WERI-Rb-1 (cell line): ENCODE results near the gene TTC19.
A peak's percentile ranks its signal among the peaks of the same experiment; 100 is the strongest.

Source experiments
- DNase-seq: peaks from one replicate; pipeline ENCODE4 v3.0.0-alpha.2; 2020
- H3K27ac ChIP-seq: fragments of 250-450 bp; sonication (Bioruptor Pico); 2 replicates; pipeline ENCODE4 v1.5.1; 2020; ENCODE audit warnings: mild to moderate bottlenecking, moderate library complexity
- H3K27me3 ChIP-seq: fragments of 250-450 bp; sonication (Bioruptor Pico); 2 replicates; pipeline ENCODE4 v1.5.1; 2021; ENCODE audit warnings: mild to moderate bottlenecking, low read depth, moderate library complexity; ENCODE audit not compliant: insufficient read depth, severe bottlenecking
- H3K36me3 ChIP-seq: fragments of 250-450 bp; sonication (Bioruptor Pico); 2 replicates; pipeline ENCODE4 v1.5.1; 2020; ENCODE audit warnings: mild to moderate bottlenecking, moderate library complexity
- H3K4me3 ChIP-seq: 2 replicates; pipeline ENCODE4 v1.5.1; 2011; ENCODE audit warnings: low read depth, mild to moderate bottlenecking, control low read depth, low read length
- H3K9me3 ChIP-seq: fragments of 250-450 bp; sonication (Bioruptor Pico); 2 replicates; pipeline ENCODE4 v1.5.1; 2021; ENCODE audit warnings: mild to moderate bottlenecking, moderate library complexity; ENCODE audit not compliant: severe bottlenecking
- TF ChIP-seq, protein P1 (sequence below): IDR thresholded peaks from 2 replicates; pipeline ENCODE4 v1.5.1; 2011; ENCODE audit warnings: low read depth, mild to moderate bottlenecking, control low read depth, inconsistent platforms, low read length

Gene TTC19

DNA sequence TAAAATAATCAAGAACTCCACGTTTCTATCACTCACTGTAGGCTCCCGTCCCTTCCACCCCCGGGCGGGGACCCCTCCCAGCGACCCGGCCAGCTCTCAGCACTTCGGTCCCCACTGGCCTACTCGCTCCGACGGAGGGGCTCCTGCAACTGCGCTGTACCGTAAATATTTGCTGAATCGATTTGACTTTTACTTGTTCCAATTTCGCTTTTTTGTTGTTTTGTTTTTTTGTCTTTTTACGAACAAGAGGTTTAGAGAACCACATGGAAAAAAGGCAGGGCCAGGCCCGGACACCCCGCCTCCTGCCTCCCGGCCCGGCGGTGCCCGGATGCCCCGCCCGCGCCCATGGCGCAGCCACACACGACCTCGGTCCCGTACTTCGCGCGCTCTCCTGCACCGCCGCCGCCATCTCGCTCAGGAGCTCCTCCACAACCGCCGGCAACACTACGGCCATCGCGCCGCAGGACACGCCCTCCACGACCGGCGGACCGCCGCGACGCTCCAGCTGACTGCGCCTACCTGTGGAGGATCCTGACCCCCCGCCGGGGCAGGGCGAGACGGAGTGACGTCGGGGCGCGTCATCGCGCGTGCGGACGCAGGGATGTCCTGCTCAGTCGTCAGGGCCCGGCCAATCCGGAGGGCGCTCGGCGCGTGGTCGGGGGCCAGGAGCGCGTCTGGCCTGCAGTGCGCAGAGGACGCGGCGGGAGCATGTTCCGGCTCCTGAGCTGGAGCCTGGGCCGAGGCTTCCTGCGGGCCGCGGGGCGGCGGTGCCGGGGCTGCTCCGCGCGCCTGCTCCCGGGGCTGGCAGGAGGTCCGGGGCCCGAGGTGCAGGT, at the start of gene TTC19, which contains the start of gene ZSWIM7:
Gene TTC19, plus strand, starts transcription at position 684 of the 833 bp plus-strand sequence. Its CDS starts 25 bp downstream, at position 709.
Gene ZSWIM7, minus strand, starts transcription at position 564 of the 833 bp plus-strand sequence. Its CDS starts 110 bp downstream, at position 454.
- TF ChIP-seq, protein P1, sequence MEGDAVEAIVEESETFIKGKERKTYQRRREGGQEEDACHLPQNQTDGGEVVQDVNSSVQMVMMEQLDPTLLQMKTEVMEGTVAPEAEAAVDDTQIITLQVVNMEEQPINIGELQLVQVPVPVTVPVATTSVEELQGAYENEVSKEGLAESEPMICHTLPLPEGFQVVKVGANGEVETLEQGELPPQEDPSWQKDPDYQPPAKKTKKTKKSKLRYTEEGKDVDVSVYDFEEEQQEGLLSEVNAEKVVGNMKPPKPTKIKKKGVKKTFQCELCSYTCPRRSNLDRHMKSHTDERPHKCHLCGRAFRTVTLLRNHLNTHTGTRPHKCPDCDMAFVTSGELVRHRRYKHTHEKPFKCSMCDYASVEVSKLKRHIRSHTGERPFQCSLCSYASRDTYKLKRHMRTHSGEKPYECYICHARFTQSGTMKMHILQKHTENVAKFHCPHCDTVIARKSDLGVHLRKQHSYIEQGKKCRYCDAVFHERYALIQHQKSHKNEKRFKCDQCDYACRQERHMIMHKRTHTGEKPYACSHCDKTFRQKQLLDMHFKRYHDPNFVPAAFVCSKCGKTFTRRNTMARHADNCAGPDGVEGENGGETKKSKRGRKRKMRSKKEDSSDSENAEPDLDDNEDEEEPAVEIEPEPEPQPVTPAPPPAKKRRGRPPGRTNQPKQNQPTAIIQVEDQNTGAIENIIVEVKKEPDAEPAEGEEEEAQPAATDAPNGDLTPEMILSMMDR = no peak
- H3K4me3 ChIP-seq = peak within 1 kb of the TSS; percentile 98

DNA sequence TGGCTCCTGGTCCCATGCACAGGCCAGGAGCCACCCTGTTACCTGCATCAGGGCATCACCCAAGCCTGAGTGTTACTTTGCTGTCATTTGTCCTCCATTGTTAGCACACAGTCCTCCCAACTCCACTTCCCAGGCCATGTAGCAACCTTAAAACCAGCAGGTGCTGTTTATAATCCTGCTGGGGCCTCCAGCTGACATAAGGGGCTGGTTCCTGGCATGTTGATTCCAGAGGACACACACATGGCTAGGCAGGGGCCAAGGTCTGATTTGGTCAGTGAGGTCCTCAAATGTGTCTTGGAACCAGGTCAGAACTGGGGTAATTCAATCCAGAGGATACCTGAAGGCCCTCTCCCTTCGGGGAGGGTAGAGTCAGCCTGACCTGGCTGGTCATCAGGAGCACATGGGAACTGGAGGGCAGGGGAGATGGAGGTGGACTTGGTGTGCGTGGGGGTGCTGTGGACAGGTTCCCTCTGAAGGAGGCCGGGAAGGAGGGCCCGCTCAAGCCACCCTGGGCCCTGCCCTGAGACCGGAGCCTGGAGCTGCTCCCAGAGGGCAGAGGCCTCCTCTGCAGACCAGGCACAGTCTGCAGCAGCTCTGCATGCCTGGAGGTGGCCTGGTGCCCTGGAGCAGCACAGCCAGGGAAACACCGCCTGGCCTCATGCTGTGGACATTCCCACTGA, 48.1 kb upstream of the TTC19 start:
- no peak overlapping the region for H3K4me3 ChIP-seq
- H3K9me3 ChIP-seq = peaks cover 5% of the 10 kb centered on the region
- peak; percentile 40 for DNase-seq
- H3K27me3 ChIP-seq = no peaks in the 10 kb centered on the region
- H3K36me3 ChIP-seq = no peaks in the 10 kb centered on the region
- TF ChIP-seq, protein P1 = no peak
- H3K27ac ChIP-seq = peak overlapping the region; percentile 77

More for the DNA sequence above, at the start of gene TTC19, which contains the start of gene ZSWIM7:
- DNase-seq = peak; percentile 97
- H3K27me3 ChIP-seq = no peaks in the 10 kb centered on the region
- peaks cover 38% of the 10 kb centered on the region for H3K36me3 ChIP-seq
- H3K9me3 ChIP-seq = no peaks in the 10 kb centered on the region
- H3K27ac ChIP-seq = peak within 1 kb of the TSS; percentile 69

DNA sequence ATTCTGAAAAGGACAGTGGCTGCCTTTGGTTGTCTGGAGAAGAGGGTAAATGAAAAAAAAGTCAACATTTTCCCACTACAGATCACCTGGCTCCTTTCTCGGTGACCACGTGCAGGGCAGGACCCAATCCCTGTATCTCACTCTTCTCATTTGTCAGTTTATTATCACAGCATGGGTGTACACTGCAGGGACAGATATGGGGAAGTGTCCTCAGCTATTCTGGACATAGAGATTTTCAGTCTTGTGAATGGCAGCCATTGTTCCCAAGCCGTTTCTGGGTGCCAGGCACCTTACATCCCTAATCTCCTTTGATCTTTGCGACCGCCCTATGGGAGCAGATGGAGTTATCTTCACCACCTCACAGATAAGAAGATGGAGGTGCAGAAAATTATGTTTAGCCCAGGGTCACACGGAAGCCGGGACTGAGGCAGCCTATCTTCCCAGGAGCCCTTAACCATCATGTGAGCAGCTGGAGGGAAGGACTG, 47.5 kb upstream of the TTC19 start:
- no peaks in the 10 kb centered on the region for H3K36me3 ChIP-seq
- TF ChIP-seq, protein P1 = no peak
- peak overlapping the region; percentile 77 for H3K27ac ChIP-seq
- DNase-seq = peak; percentile 23
- no peak overlapping the region for H3K4me3 ChIP-seq
- H3K9me3 ChIP-seq = peaks cover 5% of the 10 kb centered on the region
- no peaks in the 10 kb centered on the region for H3K27me3 ChIP-seq

DNA sequence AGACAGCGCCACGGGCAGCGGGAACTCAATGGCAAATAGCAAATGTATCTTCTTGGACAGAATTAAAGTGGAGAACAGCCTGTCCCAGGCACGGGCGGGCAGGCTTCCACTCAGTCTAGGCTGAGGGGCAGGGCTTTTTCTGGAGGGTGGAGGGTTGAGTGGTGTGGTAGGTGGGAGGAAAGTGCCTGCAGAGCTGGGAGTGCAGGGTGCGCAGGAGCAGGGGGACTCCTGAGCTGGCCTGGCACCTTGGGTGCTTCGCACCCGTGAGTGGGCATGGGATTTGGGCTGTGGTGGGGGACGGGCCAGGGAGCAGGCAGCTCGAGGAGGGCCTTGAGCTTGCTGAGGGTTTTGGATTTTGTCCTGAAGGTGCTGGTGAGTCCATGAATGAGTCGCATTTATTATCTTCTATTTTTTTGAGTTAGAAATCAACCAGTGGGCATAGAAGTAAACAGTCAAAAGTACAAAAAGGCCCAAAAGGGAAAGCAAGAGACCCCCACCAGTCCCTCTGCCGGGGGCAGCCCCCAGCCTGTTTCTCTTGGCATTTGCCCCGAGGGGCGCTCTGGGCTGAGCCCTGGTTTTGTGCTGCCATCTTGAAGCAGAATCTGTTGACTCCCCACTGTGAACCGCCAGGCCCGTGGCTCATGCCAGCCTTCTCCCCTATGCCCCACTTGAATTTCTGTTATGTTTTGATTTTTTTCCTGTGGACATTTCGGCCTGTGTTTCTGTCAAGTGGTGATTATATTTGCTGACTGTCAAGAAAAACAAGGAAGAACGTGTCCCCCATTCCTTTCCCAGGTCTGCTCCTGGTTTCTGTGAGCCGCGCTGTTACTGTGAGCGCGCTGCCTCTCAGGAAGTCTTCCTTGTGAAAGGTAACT, 46.5 kb upstream of the TTC19 start:
- Histone ChIP-seq H3K27ac (peak overlapping the region; percentile 77), H3K27me3 (no peaks in the 10 kb centered on the region), H3K4me3 (no peak overlapping the region)

DNA sequence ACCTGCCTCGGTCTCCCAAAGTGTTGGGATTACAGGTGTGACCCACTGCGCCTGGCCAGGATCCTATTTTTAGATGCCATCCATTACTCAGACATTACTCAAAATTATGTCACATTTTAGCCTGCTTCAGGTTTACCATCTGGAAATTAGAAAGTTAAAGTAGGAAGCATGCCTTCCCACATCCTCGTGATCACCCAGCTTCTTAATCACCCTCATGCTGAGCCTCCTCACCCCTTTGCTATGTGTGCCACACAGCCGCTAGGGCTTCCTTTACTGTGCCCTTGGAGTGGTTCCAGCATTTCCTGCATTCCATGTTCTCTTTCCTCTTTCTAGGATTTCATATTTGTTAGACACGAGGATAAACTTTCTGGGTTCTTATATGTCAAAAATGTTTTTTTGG, 45.4 kb upstream of the TTC19 start:
- DNase-seq = no peak
- Histone ChIP-seq H3K4me3 (no peak overlapping the region), H3K36me3 (no peaks in the 10 kb centered on the region), H3K27me3 (no peaks in the 10 kb centered on the region), H3K27ac (no peak overlapping the region; the same call in 1 of the 2 replicates), H3K9me3 (peaks cover 5% of the 10 kb centered on the region)
- TF ChIP-seq, protein P1 = no peak

More for the DNA sequence above, 46.5 kb upstream of the TTC19 start:
- TF ChIP-seq, protein P1 = no peak
- no peak for DNase-seq
- H3K36me3 ChIP-seq = no peaks in the 10 kb centered on the region
- peaks cover 5% of the 10 kb centered on the region for H3K9me3 ChIP-seq
